Measurements from ENCODE around the gene UBALD1.
A peak's percentile ranks its signal among the peaks of the same experiment; 100 is the strongest.

Gene UBALD1

DNA sequence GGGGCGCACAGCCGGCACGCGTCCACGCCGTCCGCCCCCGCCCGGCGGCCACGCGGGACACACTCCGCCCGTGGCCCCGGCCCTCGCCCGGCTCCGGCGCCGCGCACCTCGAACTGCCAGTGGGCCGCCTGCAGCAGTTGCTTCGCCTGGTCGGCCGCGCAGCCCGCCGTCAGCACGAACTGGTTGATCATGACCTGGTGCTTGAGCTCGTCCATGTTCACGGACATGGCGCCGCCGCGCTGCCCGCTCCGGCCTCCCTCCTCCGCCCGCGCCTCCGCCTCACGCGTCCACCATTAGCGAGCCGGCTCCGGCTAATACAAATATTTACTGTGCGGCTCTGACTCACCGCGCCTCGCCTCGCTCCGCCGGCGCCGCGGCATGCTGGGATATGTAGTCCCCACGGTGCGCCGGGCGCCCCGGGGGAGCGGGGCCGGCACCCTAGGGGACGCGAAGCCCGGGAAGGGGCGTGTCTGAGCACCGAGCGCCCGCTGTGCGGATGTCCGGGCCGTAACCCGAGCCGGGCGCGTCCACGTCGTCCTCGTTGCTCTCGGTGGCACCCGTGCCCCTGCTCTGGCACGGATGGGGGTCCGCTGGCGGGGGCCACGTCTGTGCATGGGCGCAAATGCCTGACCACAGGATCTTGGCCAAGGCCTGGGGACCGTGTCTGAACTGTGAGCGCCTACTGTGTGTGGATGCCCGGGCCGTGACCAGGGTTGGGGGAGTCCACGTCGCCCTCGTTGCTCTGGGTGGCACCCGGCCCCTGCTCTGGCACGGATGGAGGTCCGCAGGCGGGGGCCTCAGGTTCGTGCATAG, at the start of gene UBALD1:
Gene UBALD1 (minus strand): TSS at position 318 of the 813 bp plus-strand sequence. CDS start 91 bp downstream, at position 227.
- peak; percentile 93 for DNase-seq (ENCODE audit: low spot score)

DNA sequence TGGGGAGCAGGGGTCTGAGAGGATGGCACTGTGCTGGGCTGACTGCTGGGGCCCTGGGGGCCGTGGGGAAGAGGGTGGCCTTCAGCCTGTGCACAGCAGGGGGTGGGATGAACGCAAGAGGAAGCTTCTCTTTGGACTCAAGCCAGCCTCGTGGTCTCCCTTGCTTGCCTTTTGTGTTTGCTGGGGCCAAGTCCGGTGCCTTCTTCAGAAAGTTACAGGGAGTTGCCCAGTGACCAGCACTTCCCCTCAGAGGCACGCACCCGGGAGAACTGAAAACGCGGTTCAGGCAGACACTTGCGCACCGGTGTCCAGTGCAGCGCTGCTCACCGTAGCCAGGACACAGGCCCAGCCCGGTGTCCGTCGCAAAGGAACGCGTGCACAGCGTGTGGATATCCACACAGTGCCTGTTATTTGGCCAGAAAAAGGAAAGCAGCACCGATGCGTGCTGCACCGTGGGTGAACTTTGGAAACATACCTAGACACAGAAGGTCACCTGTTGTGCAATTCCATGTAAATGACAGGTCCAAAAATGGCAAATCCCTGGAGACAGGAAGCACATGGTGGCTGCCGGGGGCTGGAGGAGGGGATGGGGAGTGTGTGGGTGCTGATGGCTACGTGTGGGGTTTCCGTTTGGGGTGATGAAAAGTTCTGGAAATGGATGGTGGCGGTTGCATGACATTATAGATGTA, 49.2 kb upstream of the UBALD1 start:
- no peak for DNase-seq (ENCODE audit: low spot score)

DNA sequence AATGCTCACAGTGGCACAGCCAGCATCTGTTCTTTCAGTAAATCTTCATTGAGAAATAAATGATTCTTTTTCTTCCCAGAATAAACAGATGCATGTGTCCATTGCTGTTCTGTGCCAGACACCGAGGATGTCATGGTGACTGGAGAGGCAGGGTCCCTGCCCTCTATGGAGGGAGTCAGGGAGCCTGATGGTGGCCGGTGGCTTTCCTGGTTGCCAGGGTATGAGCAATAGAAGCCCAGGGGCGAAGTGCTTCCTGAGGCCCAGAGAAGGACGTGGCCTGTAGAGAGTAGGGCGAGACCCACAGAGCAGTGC, 48.7 kb upstream of the UBALD1 start:
- no peak for DNase-seq (ENCODE audit: low spot score)

- DNase-seq (ENCODE audit: low spot score): no peak
Observed at GRCh38 chr16:4661661-4662060, 47.0 kb upstream of the UBALD1 start.

DNA sequence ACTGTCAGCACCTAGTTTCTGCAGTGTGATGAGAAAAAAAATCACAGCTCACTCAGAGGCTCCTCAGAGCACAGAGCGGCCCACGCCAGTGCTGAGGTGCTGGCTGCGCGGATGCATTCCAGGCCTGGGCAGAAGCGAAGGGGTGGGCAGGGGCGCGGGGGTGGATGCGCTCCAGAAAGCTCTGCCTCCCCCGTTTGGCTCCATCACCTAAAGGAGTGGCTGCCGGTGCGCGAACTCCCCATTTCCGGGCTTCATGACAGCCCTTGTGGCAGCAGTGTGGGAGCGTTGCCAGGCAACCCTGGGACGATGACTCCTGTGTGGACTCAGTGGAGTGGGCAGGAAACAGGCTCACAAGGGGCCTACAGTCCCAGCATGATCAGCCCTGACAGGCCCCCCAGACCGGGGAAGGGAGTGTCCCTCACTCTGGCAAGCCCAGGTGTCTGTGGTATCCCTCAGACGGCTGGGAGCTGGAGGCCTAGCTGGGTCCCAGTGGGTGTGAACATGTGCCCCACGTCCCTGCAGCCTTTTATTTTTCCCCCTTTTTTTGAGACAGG, 45.8 kb upstream of the UBALD1 start:
- no peak for DNase-seq (ENCODE audit: low spot score)

GRCh38 chr16:4659363-4660353, 45.0 kb upstream of the UBALD1 start:
- DNase-seq (ENCODE audit: low spot score): no peak

GRCh38 chr16:4656695-4657686, 42.3 kb upstream of the UBALD1 start:
- DNase-seq (ENCODE audit: low spot score): no peak

DNA sequence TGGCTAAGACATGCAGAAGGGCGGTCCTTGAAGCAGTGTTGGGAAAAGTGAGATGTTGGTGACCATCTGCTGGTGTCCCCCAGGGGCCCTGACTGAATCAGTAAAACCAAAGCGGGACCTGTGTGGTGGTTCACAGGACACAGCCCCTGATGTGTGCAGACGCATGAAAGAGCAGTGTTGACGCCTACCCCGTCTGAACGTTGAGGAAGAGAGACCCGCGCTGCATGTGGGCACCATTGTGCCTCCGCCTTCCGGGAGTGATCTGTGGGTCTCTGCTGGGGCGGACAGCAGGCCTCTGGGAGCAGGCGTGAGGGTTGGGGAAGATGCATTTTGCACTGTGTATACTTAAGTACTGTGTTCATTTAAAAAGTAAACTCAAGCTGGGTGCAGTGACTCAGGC, 41.5 kb upstream of the UBALD1 start:
- no peak for DNase-seq (ENCODE audit: low spot score)

DNA sequence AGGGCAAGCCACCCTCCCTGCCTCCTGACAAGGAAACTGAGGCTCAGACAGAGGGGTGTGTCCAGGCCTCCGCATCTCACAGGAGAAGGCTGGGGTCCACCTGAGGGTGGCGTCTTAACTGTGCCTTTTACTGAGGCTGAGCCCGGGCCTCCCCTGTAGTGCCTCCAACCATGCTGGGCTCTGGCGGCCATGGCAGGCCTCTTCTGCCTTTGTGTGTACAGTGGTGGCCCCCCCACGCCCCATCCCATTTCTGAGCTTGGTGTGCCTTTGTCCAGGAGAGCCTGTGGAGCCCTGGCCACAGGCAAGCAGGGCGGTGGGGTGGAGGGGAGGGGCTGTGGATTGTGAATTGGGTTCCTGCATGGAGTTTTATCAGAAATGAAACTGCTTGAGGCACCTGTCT, 41.1 kb upstream of the UBALD1 start:
- DNase-seq (ENCODE audit: low spot score): no peak

DNA sequence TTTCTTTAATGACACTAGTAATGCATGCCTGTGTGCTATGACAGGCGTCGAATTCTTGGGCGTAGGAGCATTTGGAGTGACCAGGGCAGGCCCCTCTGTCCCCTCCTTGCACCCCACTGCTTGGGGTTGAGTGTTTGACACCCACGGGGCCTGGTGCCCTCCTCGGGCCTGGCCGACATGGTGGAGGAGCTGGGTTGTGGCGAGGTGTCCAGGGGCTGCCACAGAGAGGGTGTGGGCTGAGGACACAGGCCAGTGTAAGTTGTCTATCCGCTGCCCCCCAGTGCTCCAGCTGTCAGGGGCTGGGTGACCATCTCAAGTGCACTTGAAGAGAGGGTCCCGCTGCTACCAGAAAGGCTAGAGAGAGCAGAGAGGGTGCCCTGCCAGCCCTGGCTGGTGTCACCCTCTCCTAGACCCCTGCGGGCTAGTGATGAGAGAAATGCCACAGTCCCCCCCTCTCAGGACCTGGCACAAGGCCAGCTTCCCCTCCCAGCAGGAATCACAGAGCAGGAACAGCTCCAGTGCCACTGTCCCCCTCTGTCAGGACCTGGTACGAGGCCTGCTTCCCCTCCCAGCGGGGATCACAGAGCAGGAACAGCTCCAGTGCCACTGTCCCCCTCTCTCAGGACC, 40.4 kb upstream of the UBALD1 start:
- no peak for DNase-seq (ENCODE audit: low spot score)

- DNase-seq (ENCODE audit: low spot score): no peak
Observed at GRCh38 chr16:4654011-4654963, 39.6 kb upstream of the UBALD1 start.

DNA sequence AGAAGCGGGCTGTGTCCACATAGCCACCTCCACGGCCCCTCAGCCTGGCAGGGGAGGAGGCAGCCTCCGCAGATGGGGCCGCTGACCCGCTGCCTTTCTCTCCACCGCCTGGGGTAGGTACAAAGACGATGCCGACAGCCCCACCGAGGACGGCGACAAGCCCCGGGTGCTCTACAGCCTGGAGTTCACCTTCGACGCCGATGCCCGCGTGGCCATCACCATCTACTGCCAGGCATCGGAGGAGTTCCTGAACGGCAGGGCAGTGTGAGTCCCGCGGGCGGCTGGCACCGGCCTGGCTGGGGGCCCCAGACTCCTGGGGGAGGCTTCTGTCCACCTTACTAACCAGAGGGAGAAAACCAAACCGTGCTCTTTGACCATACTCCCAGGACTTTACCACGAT, 37.9 kb upstream of the UBALD1 start:
- no peak for DNase-seq (ENCODE audit: low spot score)

GRCh38 chr16:4651827-4652226, 37.1 kb upstream of the UBALD1 start:
- DNase-seq (ENCODE audit: low spot score): no peak

DNA sequence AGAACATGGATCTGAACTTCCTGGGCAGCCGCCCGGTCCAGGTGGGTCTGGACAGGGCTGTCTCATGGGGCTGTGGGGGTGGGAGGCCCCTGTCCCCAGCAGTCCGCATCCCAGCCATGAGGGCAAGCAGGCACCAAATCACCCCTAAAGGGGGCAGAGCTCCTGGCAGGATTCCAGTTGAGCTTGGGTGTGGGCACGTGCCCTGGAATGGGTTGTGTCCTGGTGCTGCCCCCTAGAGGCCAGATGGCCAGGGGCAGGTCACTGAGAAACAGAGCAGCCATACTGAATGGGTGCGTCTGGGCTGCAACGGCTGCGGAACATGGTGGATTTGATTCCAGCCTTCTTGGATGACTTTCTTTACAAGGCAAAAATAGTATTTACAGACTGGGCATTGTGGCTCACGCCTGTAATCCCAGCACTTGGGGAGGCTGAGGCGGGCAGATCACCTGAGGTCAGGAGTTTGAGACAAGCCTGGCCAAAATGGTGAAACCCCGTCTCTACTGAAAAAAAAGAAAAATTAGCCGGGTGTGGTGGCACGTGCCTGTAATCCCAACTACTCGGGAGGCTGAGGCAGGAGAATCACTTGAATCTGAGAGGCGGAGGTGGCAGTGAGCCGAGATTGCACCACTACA, 35.9 kb upstream of the UBALD1 start:
- peak; percentile 86 for DNase-seq (ENCODE audit: low spot score)

DNA sequence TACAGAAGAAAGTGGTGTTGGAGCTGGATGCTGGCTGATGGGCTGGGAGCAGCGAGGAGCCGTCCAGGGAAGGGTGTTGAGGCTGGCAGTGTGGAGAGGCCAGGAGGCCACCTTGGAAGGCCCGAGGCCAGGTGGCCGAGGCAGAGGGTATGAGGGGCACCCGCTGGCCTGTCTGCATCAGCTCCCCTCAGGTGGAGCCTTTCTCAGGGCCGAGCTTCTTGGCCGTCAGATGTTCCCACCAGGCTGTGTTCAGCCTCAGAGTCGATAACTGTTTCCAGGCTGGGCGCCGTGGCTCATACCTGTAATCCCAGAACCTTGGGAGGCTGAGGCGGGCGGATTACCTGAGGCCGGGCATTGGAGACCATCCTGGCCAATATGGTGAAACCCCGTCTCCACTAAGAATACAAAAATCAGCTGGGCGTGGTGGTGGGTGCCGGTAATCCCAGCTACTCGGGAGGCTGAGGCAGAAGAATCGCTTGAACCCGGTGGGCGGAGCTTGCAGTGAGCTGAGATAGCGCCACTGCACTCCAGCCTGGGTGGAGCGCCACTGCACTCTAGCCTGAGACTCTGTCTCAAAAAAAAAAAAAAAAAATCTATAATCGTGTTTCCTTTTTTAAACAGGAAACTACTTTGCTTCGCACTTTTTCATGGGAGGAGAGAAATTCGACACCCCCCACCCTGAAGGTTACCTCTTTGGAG, 35.2 kb upstream of the UBALD1 start:
- no peak for DNase-seq (ENCODE audit: low spot score)

- DNase-seq (ENCODE audit: low spot score): no peak
Observed at GRCh38 chr16:4648917-4649316, 34.2 kb upstream of the UBALD1 start.

- DNase-seq (ENCODE audit: low spot score): no peak
Observed at GRCh38 chr16:4647644-4647980, 32.9 kb upstream of the UBALD1 start.

Measured in hematopoietic multipotent progenitor cell treated with erythropoietin and hydrocortisone succinate and interleukin-3 and kit ligand, for 17 days (in vitro differentiated cells).